Right forelimb (tissue), 1 donor: Measurements from ENCODE around the gene OSBPL9.

Source experiments
- DNase-seq: peaks from one replicate; pipeline ENCODE4 v3.0.0-alpha.2; 2018

OSBPL9 gene

DNA sequence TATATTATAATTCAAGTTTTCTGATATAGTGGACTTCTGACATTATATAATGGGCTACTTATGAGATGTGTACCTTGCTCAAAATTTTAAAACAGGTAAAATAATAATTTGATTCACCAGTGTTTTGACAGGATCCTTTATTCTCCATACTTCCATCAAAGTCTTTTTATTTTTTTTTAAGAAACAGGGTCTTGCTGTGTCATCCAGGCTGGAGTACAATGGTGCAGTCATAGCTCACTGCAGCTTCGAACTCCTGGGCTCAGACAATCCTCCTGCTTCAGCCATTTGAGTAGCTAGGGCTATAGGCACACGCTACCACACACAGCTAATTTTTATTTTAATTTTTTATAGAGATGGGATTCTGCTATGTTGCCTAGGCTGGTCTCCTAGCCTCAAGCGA, 132.3 kb downstream of the OSBPL9 start:
- no peak for DNase-seq

DNA sequence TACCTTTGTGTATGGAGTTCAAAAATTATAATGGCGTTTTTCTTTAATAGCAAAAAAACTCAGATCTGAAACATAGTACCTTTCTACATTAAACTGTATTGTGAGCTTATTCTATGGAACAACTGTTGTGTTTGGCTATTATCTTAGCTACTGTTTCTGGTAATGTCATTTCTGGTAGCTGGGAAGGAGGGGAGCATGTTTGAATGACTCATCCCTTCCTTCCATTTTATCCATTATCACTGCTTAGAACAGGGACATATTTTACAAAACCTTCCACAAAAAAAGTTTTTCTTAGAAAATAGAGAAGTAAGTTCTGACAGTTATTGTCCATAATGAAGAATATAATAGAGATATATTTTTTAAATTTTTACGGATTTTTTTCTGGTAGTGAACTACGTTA, 133.3 kb downstream of the OSBPL9 start:
- DNase-seq, result no peak

DNA sequence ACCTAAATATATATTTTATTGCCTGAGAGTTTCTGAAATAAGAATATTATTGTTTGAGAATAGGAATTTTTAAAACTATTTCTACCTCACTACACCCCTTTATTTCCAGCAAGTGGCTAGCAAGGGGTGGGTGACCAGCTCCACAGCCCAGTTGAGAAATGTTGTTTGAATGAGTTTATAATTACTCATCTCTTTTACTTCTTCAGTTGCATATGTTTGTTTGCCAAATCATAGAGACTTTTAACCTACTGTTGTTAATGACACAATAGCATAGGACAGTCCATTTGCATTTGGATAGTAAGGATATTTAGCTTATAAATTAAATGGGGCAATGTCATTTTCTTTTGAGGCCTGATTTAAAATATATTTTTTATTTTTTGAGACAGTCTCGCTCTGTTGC, 133.8 kb downstream of the OSBPL9 start:
- DNase-seq, result no peak

DNA sequence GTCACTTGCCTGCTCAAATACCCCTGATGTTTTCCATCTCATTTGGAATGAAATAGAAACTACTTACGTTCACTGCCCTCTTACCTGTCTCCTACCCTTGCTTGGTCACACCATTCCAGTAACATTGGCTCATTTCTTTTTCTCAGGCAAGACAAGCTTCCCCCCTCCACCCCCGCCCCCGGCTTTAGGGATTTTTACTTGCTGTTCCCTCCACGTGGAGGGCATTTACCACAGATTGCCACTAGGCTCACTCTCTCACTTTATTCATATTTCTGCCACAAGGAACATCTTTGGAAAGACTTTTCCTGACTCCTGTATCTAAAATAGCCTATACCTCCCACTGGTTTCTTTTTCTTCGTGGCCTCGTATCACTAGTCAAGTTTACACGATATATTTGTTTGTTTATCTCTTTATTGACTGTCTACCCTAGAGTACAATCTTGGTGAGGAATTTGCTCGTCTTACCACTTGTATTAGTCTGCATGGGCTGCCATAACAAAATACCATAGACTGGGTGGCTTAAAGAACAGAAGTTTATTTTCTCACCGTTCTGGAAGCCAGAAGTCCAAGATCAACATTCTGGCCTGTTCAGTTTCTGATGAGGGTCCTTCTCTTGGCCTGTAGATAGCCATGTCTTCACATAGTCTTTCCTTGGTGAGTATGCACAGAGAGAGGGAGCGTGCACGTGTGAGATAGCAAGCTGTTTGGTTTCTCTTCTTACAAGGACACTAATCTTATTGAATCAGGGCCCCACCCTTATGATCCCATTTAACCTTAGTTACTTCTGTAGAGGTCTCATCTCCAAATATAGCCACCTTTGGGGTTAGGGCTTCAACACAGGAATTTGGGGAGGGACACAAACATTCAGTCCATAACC, 135.4 kb downstream of the OSBPL9 start:
- no peak for DNase-seq

DNA sequence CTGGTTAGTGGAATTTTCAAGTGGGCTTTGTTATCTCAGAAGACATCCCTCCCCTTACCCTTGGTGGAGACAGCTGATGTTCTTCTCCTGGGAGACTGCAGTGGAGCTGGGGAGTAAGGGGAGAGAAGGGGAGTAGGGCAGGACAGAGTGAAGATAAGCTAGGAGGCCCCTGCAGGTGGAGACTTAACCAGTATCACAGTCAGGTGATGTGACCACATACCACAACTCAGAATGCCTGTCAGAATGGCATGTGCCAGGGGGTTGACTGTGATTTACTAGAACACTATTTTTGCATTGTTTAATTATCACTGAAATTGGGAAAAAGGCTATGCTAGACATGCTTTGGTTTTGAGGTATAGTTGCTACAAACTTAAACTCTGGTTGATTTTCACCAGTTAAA, 137.1 kb downstream of the OSBPL9 start:
- DNase-seq, result no peak

DNA sequence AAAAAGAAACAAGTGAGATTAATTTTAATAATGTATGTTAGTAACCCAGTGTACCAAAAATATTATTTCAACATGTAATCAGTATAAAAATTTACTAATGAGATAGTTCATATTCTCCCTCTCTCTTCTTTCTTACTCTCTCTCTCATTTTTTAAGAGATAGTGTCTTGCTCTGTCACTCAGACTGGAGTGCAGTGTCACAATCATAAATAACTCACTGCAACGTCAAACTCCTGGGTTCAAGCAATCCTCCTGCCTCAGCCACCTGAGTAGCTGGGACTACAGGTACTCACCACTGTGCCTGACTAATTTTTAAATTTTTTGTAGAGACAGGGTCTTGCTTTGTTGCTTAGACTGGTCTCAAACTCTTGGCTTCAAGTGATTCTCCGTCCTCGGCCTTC, 137.8 kb downstream of the OSBPL9 start:
- DNase-seq, result no peak

DNA sequence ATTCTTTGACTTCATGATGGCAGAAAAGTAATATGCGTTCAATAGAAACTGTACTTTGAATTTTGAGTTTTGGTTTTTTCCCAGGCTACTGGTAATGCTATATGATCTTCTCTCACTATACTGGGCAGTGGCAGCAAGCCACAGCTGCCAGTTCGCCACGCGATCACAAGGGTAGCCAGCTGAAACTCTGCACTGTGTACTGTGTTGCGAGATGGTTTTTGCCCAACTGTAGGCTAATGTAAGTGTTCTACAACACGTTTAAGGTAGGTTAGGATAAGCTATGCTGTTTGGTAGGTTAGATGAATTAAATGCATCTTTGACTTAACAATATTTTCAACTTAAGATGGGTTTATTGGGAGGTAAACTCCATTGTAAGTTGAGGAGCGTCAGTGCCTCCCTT, 138.5 kb downstream of the OSBPL9 start:
- DNase-seq, result no peak

DNA sequence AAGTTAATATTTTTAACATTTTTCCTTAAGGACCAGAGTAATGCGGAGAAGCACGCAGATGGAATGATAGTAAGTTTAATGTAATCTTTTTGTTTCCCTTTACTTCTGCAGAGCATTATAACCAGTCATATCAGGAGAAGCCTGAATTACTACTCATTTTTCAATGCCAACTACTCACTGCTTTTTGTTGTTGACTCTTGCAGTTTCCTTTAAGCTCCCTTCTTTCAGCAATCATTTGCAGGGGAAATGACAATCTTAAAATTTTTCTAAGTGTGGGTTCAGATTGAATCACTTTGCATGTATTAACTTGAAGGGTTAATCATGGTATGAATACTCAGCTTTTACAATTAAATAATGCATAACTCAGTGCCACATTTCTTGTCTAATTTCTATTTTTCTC, 139.4 kb downstream of the OSBPL9 start:
- no peak for DNase-seq

DNA sequence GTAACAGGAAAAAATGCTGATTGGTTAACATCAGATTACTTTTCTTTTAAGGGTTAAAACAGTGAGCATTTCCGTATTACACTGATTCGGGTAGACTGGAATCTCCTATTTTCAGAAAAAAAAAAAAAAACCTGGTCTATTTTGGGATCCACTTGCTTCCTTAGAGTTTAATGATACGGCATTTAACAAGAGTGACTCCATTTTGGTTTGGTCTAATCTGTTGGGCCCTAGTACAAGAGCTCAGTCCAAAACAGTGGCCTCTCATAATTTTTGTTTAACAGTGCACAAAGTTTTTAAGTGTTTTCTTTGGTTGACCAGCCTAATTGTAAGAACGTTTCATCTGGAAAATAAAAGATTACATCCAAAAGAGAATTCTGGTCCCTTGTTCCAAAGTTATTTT, 141.4 kb downstream of the OSBPL9 start:
- no peak for DNase-seq

DNA sequence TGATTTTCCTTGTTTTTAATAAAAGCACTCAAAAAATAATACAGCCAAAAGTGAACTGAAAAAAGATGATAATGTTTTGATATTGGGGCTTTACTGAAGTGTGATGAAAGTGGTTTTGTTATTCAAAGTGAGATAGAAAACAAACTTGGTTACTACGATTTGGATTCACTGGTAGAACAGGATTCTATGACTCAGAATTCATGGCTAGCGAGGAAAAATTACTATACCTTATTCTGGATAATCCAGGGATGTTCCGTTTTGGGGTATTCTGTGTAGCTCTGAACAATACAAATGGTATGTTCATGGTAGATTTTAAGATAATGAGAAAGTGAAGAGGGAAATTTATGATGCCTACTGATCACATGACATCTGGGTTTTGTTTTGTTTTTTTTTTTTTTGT, 144.0 kb downstream of the OSBPL9 start:
- no peak for DNase-seq

DNA sequence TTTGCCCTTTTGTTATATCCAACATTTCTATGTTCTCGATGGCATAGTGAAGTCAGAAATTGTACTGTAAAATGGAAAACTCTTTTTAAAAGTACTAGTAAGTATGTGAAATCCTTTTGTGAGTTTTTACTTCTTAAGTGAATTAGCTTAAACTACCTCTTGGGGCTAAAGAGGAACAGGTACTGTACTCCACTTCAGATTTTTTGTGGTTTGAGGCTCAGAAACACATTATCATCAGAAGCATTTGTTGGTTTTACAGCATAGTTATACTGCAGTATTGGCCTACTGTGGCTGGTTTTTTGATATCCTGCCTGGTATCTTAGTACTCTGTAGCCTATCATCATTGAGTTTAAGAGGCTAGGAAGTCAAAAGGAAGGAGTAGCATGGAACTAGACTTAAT, 144.5 kb downstream of the OSBPL9 start:
- no peak for DNase-seq

DNA sequence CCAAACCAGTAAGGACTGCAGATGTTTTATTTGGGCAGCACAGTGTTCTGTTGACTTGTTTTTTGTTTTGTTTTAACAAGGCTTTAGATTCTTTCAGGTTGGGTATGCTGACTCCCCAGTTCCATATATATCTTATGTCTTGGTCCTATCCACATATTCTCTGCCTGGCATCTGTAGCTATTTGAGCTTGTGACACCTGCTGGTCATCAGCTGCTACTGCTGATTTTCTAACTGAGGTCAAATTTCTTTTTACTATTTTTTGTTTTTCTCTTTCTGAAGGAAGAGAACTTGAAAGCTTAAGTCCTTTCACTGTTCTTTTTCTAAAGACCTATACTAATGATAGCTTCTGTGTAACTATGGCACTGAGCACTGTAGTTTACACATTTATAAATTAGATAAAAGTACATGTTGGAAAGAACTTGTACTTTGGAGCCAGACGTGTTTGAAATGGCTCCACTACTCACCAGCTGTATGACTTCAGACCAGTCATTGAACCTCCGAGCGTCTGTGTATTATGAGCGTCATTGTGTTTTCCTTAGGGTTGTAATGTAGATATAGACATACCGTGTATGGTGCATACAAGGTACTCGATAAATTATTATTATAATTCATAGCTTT, 152.2 kb downstream of the OSBPL9 start:
- no peak for DNase-seq

DNA sequence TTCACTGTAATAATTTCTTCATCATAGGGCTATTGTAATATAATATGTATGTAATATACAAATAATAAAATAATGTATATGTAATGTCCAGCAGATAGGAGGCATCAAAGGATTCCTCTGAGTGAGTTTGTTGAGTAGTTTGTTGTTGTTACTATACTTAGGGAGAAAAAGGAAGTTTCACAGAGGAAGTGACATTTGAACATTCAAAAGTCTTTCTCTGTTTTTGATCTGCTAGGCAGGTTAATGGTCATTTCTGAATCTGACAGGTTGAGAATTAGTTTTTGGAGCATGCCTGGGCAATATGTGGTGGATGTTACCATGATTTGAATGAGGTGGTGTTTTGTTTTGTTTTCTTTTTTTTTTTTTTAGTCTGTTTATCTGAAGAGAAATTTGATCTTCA, 159.5 kb downstream of the OSBPL9 start:
- DNase-seq, result no peak

DNA sequence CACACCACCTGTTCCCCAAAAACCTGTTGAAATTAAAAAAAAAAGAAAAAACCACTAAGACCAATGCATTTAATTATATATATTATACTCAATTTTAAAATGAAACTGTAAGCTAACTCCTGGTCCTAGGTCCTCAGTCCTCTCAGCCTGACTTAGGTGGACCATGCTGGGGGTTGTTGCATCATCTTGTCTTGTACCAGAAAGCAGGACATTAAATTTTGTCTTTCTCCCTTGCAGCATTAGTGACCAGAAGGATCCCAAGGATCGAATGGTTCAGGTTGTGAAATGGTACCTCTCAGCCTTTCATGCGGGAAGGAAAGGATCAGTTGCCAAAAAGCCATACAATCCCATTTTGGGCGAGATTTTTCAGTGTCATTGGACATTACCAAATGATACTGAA, 164.0 kb downstream of the OSBPL9 start:
- DNase-seq, result no peak

DNA sequence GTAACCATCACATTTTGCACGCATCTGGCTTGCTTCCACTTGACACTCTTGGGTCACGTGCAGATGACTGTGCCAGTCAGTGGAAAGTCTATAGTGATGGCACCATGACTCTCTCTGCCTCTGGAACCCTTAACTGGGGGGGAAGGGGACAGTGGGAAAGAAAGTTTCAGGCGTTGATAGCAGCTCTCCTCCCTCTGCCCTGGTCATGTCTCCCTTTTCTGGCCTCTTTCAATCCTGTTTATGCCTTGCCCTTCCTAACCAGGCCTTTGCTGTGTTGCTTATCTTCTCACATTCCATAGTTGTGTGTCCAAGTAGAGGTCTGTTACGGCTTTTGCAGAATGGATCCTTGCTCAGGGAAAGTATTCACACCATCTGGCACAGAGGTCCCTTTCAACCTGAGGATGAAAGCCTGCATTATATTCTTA, 168.1 kb downstream of the OSBPL9 start:
- no peak for DNase-seq

DNA sequence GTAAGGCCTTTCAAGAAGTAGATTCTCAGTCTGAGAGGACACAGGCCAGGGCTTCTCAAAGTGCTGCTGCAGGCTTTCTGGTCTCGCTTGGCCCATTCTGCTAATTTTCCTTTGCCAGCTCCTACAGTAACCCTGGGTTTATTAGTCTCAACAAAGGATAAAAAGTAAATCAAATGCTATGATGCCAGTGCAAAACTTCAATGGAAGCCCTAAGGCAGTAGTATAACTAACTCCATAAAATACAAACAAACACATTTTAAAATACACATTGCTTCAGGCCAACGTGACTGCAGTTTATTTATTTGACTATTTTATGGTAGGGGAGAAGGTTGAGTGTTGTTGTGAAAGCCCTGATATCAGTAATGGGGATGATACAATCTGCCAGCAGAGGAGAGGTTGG, 172.0 kb downstream of the OSBPL9 start:
- no peak for DNase-seq

DNA sequence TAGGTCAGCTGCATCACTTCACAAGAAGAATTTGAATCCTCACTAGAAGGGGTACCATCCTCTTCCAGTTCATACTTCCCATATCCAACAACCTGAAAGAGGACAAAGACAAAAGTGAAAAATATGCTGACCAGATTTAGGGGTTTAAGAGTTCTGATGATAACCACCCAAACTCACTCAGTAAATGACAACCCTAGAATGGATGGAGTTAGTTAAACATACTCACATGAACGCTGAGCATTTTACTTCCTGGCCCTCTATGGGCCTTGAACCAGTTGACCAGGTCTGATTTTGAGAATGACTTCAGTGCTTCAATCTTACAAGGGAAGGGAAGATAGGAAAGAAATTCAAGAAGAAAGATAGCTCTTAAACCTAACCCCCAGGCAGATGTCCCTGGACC, 172.4 kb downstream of the OSBPL9 start:
- DNase-seq, result no peak

DNA sequence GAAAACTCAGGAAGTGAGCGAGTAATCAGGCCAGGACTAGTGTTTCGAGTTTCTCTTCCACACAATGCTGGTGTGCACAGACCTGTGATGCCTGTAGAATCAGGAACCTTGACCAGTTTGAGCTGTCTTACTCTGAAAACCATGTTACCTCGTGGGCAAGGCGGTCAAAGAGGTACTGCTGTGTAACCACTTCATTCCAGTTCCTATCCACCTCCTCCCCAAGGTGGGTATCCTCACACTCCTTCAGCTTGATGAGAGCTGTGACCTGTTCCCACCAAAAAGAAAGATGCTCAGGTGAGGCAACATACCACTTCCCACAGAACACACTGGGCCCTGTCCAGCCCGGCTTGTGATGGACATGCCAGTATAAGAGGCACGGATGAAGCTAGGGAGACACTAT, 173.5 kb downstream of the OSBPL9 start:
- DNase-seq, result no peak

DNA sequence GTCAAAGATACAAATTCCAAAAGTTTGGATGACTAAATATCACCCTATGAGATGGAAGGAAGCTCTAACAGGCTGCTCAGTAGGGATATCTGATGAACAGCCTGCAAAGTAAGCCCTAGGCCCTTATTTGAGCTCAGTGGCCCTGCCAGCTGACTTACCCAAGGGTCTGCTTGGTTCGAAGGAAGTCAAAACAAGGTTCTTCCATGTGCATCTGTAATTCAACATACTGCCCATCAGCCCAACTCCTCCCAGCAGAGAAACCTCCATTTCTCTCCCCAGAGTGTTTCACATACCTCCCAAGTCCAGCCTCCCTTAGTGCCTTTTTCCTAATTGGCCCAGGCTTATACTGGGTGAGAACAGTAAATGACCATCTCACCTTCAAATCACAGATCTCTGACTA, 175.0 kb downstream of the OSBPL9 start:
- DNase-seq, result no peak

DNA sequence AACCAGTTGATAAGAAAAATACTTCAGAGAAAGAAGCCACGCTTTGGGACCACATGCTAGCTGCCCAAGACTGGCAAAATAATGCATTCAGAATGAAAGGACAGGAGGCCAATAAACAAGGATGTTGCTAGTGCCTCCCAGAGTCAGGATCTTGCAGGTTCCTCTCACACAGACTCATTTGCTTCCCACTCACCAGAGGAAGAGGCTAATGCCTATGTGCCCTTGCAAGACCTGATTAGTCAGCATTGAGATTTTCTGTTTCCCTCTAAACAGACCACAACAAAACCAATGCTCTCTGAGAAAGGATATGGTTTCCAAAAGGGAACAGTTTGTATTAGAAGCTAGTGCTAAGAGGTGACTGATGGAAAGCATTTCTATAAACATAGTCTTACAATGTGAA, 176.0 kb downstream of the OSBPL9 start:
- no peak for DNase-seq

DNA sequence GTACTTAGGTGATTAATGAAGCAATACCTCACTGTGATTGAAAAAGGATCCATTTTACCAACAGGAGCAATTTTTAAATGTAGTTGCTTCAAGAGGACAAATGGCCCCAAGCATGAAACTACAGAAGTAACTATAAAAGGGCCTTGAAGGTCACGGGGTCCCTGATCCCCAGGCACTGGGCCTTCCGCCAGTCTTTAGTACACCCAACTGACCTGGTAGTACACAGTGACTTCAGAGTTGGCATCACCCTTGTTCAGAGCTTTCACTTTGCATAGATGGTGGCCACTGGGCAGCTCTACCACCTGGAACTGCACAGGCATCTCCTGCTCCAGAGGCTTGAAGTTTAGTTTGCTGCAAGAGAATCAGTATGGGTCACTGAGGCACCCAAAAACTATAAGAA, 177.4 kb downstream of the OSBPL9 start:
- no peak for DNase-seq

DNA sequence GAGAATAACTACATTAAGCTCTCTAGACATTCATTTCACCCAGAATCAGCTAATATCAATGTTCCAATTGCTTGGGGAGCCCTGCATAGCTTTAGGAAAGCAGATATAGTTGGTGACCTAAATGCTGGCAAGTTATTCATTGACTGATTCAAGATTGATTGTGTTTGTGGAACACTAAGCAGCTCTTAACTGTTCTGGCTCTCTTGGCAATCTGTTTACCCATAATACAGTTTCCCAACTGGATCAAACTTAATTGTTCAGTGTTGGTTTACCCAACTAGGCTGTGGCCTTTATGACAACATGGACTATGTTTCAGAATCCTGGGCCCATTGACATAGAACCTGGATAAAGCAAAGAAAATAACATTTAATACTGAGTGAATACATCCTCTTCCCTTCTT, 178.0 kb downstream of the OSBPL9 start:
- no peak for DNase-seq

DNA sequence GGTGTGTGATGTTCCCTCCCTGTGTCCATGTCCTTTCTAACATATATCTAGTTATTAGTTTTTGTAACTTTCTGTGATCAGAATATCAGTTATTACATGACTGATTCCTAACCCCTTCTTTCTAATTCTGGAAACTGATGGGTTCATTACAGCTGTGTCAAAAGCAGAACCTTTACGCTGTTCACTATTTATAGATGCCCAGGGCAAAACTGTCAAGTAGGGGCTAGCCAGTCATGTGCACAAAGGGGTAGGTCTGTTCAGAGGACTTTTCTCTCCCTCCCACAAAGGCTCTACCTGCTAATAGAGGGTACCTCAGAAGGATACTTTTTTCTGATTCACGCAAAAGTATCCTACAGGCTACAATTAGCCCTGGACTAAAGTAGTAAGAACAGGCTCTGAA, 182.5 kb downstream of the OSBPL9 start:
- DNase-seq, result no peak

DNA sequence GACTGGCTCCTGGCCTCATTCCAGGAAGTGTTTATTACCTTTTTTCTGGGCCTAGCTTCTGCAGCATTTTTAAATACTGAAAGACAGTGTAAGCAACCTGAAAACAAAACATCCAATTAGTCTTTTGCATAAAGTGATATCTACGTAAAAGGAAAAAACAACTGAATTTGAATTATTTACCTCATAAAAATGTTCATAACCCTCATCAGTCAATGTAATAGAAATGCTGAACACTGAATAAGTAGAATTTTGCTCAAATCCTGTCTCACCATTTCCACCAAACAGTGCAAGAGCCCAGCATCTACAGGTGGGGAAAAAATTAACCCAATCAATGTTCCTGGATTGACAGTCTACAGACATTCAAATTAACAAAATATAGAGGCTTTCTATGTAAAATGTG, 197.6 kb downstream of the OSBPL9 start:
- DNase-seq, result no peak

DNA sequence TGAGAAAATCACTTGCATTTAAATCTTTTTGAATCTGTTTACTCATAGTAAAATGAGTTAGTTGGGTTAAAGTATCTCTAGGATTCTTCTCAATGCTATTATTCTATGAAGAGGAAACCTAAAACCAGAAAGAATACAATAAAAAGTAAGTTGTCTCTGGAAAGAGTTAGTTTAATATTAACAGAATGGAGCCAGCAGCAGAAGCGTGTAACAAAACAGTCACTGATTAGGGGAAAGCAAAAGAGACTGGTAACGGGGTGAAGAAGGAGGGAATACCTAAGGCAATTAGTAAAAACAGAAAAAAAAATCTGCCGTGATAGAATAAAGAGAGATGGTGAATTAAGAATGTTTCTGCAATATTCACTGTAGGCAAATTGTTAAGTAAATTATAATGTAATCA, 201.6 kb downstream of the OSBPL9 start:
- no peak for DNase-seq
